Thoracic aorta (tissue), 2 donors: Measurements from ENCODE around the gene ADAM22. TPM values are rescaled to one million over a fixed set of nuclear protein-coding genes. Genes with fewer than 3 reads are reported as not detected.

Source experiments
- ATAC-seq: fragments of 150-250 bp; one replicate; pipeline ENCODE4 v1.8.0; 2017; ENCODE audit warnings: low read depth; ENCODE audit not compliant: insufficient number of reproducible peaks, low FRiP score
- DNase-seq: peaks from one replicate; pipeline ENCODE4 v3.0.0-alpha.2; 2020; ENCODE audit warnings: low spot score
- H3K27ac ChIP-seq, 2 donors: fragments of 200-600 bp; sonication (generic); 1 replicate in 1 of 2; 2 replicates in 1 of 2; pipeline ENCODE4 v1.5.1; 2016; ENCODE audit warnings: mild to moderate bottlenecking in 2 of 2, moderate library complexity in 2 of 2
- H3K27me3 ChIP-seq: fragments of 200-600 bp; sonication (generic); replicated peaks from 2 replicates; pipeline ENCODE4 v1.6.0; 2016; ENCODE audit warnings: mild to moderate bottlenecking; ENCODE audit not compliant: insufficient read depth
- H3K36me3 ChIP-seq: fragments of 200-600 bp; sonication (generic); one replicate; pipeline ENCODE4 v1.5.1; 2016
- H3K4me1 ChIP-seq, 2 donors: fragments of 200-600 bp; sonication (generic); 1 replicate in 1 of 2; 2 replicates in 1 of 2; pipeline versions ENCODE4 v1.5.1 to v1.6.0; 2016; ENCODE audit warnings: low read depth in 2 of 2, mild to moderate bottlenecking in 1 of 2; ENCODE audit not compliant: control insufficient read depth in 1 of 2
- H3K4me3 ChIP-seq: fragments of 200-600 bp; sonication (generic); 2 replicates; pipeline ENCODE4 v1.5.1; 2016; ENCODE audit warnings: mild to moderate bottlenecking
- H3K9me3 ChIP-seq: fragments of 200-600 bp; sonication (generic); 2 replicates; pipeline ENCODE4 v1.5.1; 2016
- total RNA-seq, 2 donors: library from RNA; depleted of rRNA; stranded (reverse); fragments of >200 nt; gene quantifications; one replicate each; pipeline versions ENCODE4 v1.1.0 to v1.2.3, GENCODE V29; 2016
- TF ChIP-seq, protein P1 (sequence below): fragments of 200-600 bp; sonication (generic); IDR thresholded peaks from one replicate; pipeline ENCODE4 v1.5.1; 2019; ENCODE audit warnings: antibody characterized with exemption

The ADAM22 gene
- total RNA-seq, 2 donors from 2014 or later: 5.0 to 5.4 TPM

DNA sequence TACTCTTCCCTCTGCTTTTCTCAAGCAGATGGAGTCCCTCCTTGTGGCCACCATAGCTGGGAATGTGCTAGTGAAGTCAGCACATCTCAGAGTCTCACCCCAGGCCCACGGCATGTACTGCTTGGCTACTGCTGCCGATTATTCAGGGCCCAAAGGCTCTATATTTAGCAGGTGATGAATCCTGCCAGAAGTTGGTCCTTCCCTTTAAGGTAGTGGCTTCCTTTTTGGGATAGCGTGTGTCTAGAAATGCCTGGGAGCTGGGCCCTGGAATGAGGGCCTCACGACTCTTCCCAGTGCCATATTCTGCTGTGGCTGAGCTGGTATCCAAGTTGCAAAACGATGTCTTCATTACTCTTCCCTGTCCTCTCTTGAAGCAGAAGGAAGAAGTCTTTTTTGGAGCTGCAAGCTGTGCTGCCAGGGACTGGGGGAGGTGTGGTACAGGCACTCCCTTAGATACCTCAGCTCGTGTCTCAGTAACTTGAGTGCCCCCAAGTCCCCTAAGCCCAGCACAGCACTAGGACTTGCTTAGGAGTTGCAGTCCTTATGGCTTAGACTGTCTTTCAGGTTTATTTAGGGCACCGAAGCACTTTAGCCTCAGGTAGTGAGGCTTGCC is 100.1 kb downstream of the ADAM22 start:
- no peaks in the 10 kb centered on the region for H3K36me3 ChIP-seq
- DNase-seq (no peak), ATAC-seq (no peak)
- H3K27me3 ChIP-seq: no peaks in the 10 kb centered on the region
- H3K4me1 ChIP-seq: peaks cover 0 to 10% of the 10 kb centered on the region in 2 donors
- no peak overlapping the region for H3K27ac ChIP-seq
- H3K4me3 ChIP-seq: no peak overlapping the region
- TF ChIP-seq, protein P1, sequence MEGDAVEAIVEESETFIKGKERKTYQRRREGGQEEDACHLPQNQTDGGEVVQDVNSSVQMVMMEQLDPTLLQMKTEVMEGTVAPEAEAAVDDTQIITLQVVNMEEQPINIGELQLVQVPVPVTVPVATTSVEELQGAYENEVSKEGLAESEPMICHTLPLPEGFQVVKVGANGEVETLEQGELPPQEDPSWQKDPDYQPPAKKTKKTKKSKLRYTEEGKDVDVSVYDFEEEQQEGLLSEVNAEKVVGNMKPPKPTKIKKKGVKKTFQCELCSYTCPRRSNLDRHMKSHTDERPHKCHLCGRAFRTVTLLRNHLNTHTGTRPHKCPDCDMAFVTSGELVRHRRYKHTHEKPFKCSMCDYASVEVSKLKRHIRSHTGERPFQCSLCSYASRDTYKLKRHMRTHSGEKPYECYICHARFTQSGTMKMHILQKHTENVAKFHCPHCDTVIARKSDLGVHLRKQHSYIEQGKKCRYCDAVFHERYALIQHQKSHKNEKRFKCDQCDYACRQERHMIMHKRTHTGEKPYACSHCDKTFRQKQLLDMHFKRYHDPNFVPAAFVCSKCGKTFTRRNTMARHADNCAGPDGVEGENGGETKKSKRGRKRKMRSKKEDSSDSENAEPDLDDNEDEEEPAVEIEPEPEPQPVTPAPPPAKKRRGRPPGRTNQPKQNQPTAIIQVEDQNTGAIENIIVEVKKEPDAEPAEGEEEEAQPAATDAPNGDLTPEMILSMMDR: no peak
- peaks cover 9% of the 10 kb centered on the region for H3K9me3 ChIP-seq

- no peaks in the 10 kb centered on the region for H3K9me3 ChIP-seq
- no peak for ATAC-seq
Observed at GRCh38 chr7:88037050-88037449, 103.0 kb downstream of the ADAM22 start.

DNA sequence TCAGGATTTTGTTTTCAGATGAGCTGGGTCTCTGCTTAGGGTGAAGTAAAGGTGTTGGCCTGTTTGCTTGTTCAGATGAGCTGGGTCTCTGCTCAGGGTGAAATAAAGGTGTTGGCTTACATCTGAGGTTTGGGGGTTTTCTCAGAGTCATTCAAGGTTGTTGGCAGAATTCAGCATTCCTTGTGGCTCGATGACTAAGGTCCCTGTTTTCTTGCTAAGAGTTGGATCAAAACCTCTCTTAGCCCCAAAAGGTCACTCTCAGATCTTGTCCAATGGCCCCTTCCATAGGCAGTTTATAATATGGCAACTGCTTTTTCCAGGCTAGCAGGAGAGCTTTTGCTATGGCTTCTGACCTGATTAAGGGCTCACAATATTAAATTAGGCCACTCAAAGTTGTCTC is 106.6 kb downstream of the ADAM22 start:
- DNase-seq (no peak), ATAC-seq (no peak)
- TF ChIP-seq, protein P1: no peak
- Histone ChIP-seq H3K4me1 (peaks cover 0 to 11% of the 10 kb centered on the region in 2 donors), H3K27me3 (no peaks in the 10 kb centered on the region), H3K27ac (no peak overlapping the region), H3K36me3 (no peaks in the 10 kb centered on the region), H3K9me3 (no peaks in the 10 kb centered on the region), H3K4me3 (no peak overlapping the region)

More at GRCh38 chr7:88037050-88037449, 103.0 kb downstream of the ADAM22 start:
- Histone ChIP-seq H3K27ac (no peak overlapping the region), H3K4me1 (peaks cover 0 to 16% of the 10 kb centered on the region in 2 donors), H3K36me3 (no peaks in the 10 kb centered on the region), H3K27me3 (no peaks in the 10 kb centered on the region), H3K4me3 (no peak overlapping the region)
- TF ChIP-seq, protein P1: no peak
- no peak for DNase-seq

- DNase-seq: no peak
- no peak overlapping the region for H3K4me3 ChIP-seq
- ATAC-seq: no peak
Observed at GRCh38 chr7:88041583-88041982, 107.5 kb downstream of the ADAM22 start.

GRCh38 chr7:88042157-88042556 is 108.1 kb downstream of the ADAM22 start:
- no peak overlapping the region for H3K27ac ChIP-seq

More at GRCh38 chr7:88041583-88041982, 107.5 kb downstream of the ADAM22 start:
- Histone ChIP-seq H3K36me3 (no peaks in the 10 kb centered on the region), H3K9me3 (no peaks in the 10 kb centered on the region), H3K27me3 (no peaks in the 10 kb centered on the region), H3K27ac (no peak overlapping the region), H3K4me1 (peaks cover 0 to 18% of the 10 kb centered on the region in 2 donors)
- TF ChIP-seq, protein P1: no peak

More at GRCh38 chr7:88042157-88042556, 108.1 kb downstream of the ADAM22 start:
- no peak for DNase-seq
- TF ChIP-seq, protein P1: no peak
- Histone ChIP-seq H3K27me3 (no peaks in the 10 kb centered on the region), H3K4me1 (peaks cover 0 to 23% of the 10 kb centered on the region in 2 donors), H3K36me3 (no peaks in the 10 kb centered on the region), H3K4me3 (no peak overlapping the region), H3K9me3 (no peaks in the 10 kb centered on the region)
- no peak for ATAC-seq
